Parathyroid adenoma (tissue), 2 donors: Measurements from ENCODE around the gene ASTN1.

Experiments used
- H2AFZ ChIP-seq: fragments of 300-600 bp; sonication (generic); one replicate; pipeline ENCODE4 v1.7.0; 2017; ENCODE audit warnings: antibody characterized with exemption, mild to moderate bottlenecking
- H3K27ac ChIP-seq: fragments of 300-600 bp; sonication (generic); one replicate; pipeline ENCODE4 v1.7.0; 2017
- H3K27me3 ChIP-seq: fragments of 300-600 bp; sonication (generic); one replicate; pipeline ENCODE4 v1.7.0; 2017; ENCODE audit warnings: low read length; ENCODE audit not compliant: control insufficient read depth, insufficient read depth
- H3K36me3 ChIP-seq: fragments of 300-600 bp; sonication (generic); one replicate; pipeline ENCODE4 v1.7.0; 2017; ENCODE audit warnings: low read length; ENCODE audit not compliant: control insufficient read depth, insufficient read depth
- H3K4me1 ChIP-seq: fragments of 300-600 bp; sonication (generic); one replicate; pipeline ENCODE4 v1.7.0; 2017; ENCODE audit warnings: control low read depth
- H3K4me2 ChIP-seq: fragments of 300-600 bp; sonication (generic); one replicate; pipeline ENCODE4 v1.7.0; 2017; ENCODE audit warnings: low read length
- H3K4me3 ChIP-seq: fragments of 300-600 bp; sonication (generic); one replicate; pipeline ENCODE4 v1.7.0; 2017; ENCODE audit warnings: low read depth, low read length
- H3K79me2 ChIP-seq: fragments of 300-600 bp; sonication (generic); one replicate; pipeline ENCODE4 v1.7.0; 2017; ENCODE audit warnings: control low read depth
- H3K9ac ChIP-seq: fragments of 300-600 bp; sonication (generic); one replicate; pipeline ENCODE4 v1.7.0; 2017; ENCODE audit warnings: mild to moderate bottlenecking
- H3K9me3 ChIP-seq: fragments of 300-600 bp; sonication (generic); one replicate; pipeline ENCODE4 v1.7.0; 2017; ENCODE audit warnings: low read length; ENCODE audit not compliant: control insufficient read depth
- TF ChIP-seq, protein P1 (sequence below): fragments of 300-600 bp; sonication (generic); IDR thresholded peaks from one replicate; pipeline ENCODE4 v1.7.0; 2017; ENCODE audit warnings: antibody characterized with exemption, mild to moderate bottlenecking
- donor health status: primary hyperparathyroidism.

ASTN1 gene

GRCh38 chr1:177065430-177065829, 99.1 kb downstream of the ASTN1 start:
- Histone ChIP-seq H3K4me2 (no peak overlapping the region), H3K4me1 (no peaks in the 10 kb centered on the region), H3K27ac (no peak overlapping the region), H3K4me3 (no peak overlapping the region), H3K9me3 (no peaks in the 10 kb centered on the region), H3K27me3 (no peaks in the 10 kb centered on the region), H2AFZ (no peak overlapping the region), H3K79me2 (no peaks in the 10 kb centered on the region), H3K9ac (no peak overlapping the region), H3K36me3 (no peaks in the 10 kb centered on the region)
- TF ChIP-seq, protein P1, sequence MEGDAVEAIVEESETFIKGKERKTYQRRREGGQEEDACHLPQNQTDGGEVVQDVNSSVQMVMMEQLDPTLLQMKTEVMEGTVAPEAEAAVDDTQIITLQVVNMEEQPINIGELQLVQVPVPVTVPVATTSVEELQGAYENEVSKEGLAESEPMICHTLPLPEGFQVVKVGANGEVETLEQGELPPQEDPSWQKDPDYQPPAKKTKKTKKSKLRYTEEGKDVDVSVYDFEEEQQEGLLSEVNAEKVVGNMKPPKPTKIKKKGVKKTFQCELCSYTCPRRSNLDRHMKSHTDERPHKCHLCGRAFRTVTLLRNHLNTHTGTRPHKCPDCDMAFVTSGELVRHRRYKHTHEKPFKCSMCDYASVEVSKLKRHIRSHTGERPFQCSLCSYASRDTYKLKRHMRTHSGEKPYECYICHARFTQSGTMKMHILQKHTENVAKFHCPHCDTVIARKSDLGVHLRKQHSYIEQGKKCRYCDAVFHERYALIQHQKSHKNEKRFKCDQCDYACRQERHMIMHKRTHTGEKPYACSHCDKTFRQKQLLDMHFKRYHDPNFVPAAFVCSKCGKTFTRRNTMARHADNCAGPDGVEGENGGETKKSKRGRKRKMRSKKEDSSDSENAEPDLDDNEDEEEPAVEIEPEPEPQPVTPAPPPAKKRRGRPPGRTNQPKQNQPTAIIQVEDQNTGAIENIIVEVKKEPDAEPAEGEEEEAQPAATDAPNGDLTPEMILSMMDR, result no peak

GRCh38 chr1:177063648-177064047, 100.9 kb downstream of the ASTN1 start:
- Histone ChIP-seq H3K27me3 (no peaks in the 10 kb centered on the region), H3K4me3 (no peak overlapping the region), H3K4me2 (no peak overlapping the region), H2AFZ (no peak overlapping the region), H3K9me3 (no peaks in the 10 kb centered on the region), H3K79me2 (no peaks in the 10 kb centered on the region), H3K36me3 (no peaks in the 10 kb centered on the region), H3K9ac (no peak overlapping the region), H3K4me1 (no peaks in the 10 kb centered on the region), H3K27ac (no peak overlapping the region)
- TF ChIP-seq, protein P1, result no peak

DNA sequence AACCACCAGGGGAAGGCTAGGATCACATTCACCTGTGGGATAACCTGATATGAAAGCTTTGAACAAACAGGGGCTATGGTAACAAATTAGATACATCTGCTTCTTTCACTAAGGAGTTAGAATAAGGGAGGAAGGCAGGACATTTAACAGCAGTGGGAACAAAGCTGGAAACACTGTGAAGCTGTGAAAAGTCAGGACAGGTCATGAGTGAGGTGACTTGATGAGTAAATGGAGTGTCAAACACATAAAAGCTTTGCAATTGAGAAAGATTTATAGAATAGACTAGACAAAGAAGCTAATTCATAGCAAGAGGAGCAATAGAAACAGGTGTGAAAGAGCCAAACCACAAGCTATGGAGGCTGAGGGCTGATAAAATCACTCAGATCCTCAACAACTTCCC, 110.0 kb downstream of the ASTN1 start:
- Histone ChIP-seq H3K4me2 (no peak overlapping the region), H3K27me3 (no peaks in the 10 kb centered on the region), H3K9ac (no peak overlapping the region), H2AFZ (no peak overlapping the region), H3K9me3 (no peaks in the 10 kb centered on the region), H3K4me3 (no peak overlapping the region), H3K36me3 (no peaks in the 10 kb centered on the region), H3K79me2 (no peaks in the 10 kb centered on the region), H3K27ac (no peak overlapping the region), H3K4me1 (no peaks in the 10 kb centered on the region)
- TF ChIP-seq, protein P1, result no peak

- no peak overlapping the region for H3K27ac ChIP-seq
- no peak overlapping the region for H2AFZ ChIP-seq
- H3K4me2 ChIP-seq, result no peak overlapping the region
- no peaks in the 10 kb centered on the region for H3K4me1 ChIP-seq
- H3K9me3 ChIP-seq, result no peaks in the 10 kb centered on the region
- no peaks in the 10 kb centered on the region for H3K79me2 ChIP-seq
- TF ChIP-seq, protein P1, result no peak
- no peak overlapping the region for H3K9ac ChIP-seq
- no peak overlapping the region for H3K4me3 ChIP-seq
- no peaks in the 10 kb centered on the region for H3K36me3 ChIP-seq
- no peaks in the 10 kb centered on the region for H3K27me3 ChIP-seq
Measured at GRCh38 chr1:177053648-177054047, 110.9 kb downstream of the ASTN1 start.

DNA sequence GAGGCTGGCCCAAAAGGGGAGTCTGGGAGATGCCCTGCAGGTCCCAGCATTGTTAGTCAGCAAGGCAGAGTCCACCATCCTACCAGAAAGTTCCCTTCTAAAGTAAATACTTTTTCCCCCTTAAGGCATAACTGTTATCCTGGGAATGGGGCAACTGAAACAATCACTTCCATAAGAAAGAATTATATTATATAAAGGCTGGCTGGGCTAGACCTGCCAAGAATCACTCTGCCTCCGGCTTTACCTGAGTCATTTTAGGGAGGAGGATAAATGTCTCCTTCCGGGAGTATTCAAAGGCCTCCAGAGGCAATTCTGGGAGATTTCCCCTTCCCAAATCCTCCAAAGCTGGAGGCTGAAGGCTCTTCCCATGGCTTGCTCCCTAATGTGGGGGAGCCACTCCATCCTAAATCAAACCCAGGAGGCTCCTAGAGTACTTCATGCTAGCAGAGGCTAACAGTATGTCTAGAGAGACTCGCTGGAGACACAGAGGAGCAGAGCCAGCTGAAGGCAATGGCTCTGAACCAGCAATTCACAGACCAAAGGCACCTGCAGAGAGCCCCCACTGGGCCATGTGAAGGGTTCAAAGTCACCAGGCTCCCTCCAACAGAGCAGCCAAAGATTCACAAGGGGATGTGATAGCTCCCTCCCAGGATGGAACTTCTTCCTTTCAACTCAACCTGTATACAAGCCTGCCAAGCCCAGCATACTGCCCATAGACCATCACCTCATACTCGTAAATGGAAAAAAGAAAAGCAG, 116.0 kb downstream of the ASTN1 start:
- H3K27me3 ChIP-seq, result no peaks in the 10 kb centered on the region
- no peaks in the 10 kb centered on the region for H3K4me1 ChIP-seq
- no peak overlapping the region for H3K4me2 ChIP-seq
- H3K9me3 ChIP-seq, result no peaks in the 10 kb centered on the region
- H2AFZ ChIP-seq, result no peak overlapping the region
- H3K79me2 ChIP-seq, result no peaks in the 10 kb centered on the region
- no peak overlapping the region for H3K4me3 ChIP-seq
- H3K9ac ChIP-seq, result no peak overlapping the region
- TF ChIP-seq, protein P1, result no peak
- H3K27ac ChIP-seq, result no peak overlapping the region
- no peaks in the 10 kb centered on the region for H3K36me3 ChIP-seq
